Adrenal gland (tissue), 12 donors: ENCODE results near the gene PDS5A. TPM values are rescaled to one million over a fixed set of nuclear protein-coding genes. Genes with fewer than 3 reads are reported as not detected.
"Not testable (repeated sequence)": the region's sequence is repeated elsewhere in the genome, so short reads cannot be mapped to it uniquely, and the experiment has no call there.

Source experiments
- DNase-seq, 7 donors: peaks; one replicate each; pipeline ENCODE4 v3.0.0-alpha.2; 2019 to 2020
- H3K27ac ChIP-seq, 5 donors: fragments of 200-600 bp; sonication (generic) in 4 of 5; 1 replicate in 3 of 5; 2 replicates in 2 of 5; pipeline versions ENCODE4 v1.5.1 to v1.8.0; 2016 to 2020; ENCODE audit warnings: mild to moderate bottlenecking in 1 of 5
- H3K27me3 ChIP-seq: fragments of 200-600 bp; 2 replicates; pipeline ENCODE4 v1.8.0; 2021
- H3K36me3 ChIP-seq, 2 donors: fragments of 200-600 bp; replicated peaks in 1 of 2; 1 replicate in 1 of 2; 2 replicates in 1 of 2; pipeline versions ENCODE4 v1.5.1 to v1.8.0; 2018 to 2022
- H3K4me1 ChIP-seq, 2 donors: fragments of 200-600 bp; replicated peaks in 1 of 2; 1 replicate in 1 of 2; 2 replicates in 1 of 2; pipeline versions ENCODE4 v1.5.1 to v1.8.0; 2018 to 2021
- H3K4me3 ChIP-seq, 4 donors: fragments of 200-600 bp; sonication (generic) in 3 of 4; one replicate each; pipeline ENCODE4 v1.5.1; 2016 to 2018
- H3K9me3 ChIP-seq, 3 donors: fragments of 200-600 bp; sonication (generic) in 1 of 3; replicated peaks in 1 of 3; 1 replicate in 2 of 3; 2 replicates in 1 of 3; pipeline versions ENCODE4 v1.5.1 to v1.8.0; 2016 to 2021
- POLR2A ChIP-seq, 2 donors: fragments of 450-650 bp; IDR thresholded peaks; one replicate each; pipeline ENCODE4 v1.6.1; 2017; ENCODE audit warnings: antibody characterized with exemption in 2 of 2, mild to moderate bottlenecking in 2 of 2, moderate library complexity in 1 of 2
- WGBS, 4 donors: extraction: QIAGEN DNeasy Blood & Tissue Kit in 2 of 4; methylation state at CpG; one replicate each; pipeline versions ENCODE4 v1.1.5 to v1.1.7; 2013 to 2017; 5-methylcytosine and 5-hydroxymethylcytosine counted together
- intact Hi-C, 2 donors: fragments of 100-400 bp; cut with DNase I; formaldehyde crosslinking; loops; one replicate each; pipeline versions ENCODE4 v1.14.1 to v1.15.0; 2022 to 2023
- polyA plus RNA-seq, 3 donors: library from polyadenylated mRNA; stranded (reverse); fragments of 200-250 nt in 2 of 3; fragments of 350-450 nt in 1 of 3; fragmentation: Illumina TruSeq in 1 of 3; extraction: RNeasy Lipid Tissue Mini Kit (QIAGEN cat#74804) in 1 of 3; gene quantifications; one replicate each; pipeline ENCODE4 v1.2.3, GENCODE V29; 2013 to 2014
- total RNA-seq, 9 donors: library from RNA; depleted of rRNA in 4 of 9; stranded (reverse); fragments of >200 nt in 4 of 9; fragments of 120-200 nt in 1 of 9; fragmentation: NEBNext Ultra II Directional in 1 of 9; extraction: Animal tissue kit (Norgen Biotek cat#: 25700) in 1 of 9; gene quantifications; one replicate each; pipeline versions ENCODE4 v1.1.0 to v1.2.4, GENCODE V29; 2013 to 2023
- TF ChIP-seq, protein P1 (sequence below), 6 experiments: fragments of 450-650 bp in 4 of 6; fragments of 200-600 bp in 2 of 6; sonication (generic) in 1 of 6; IDR thresholded peaks; 1 replicate in 5 of 6; 2 replicates in 1 of 6; pipeline versions ENCODE4 v1.5.1 to v1.8.0; 2016 to 2021; ENCODE audit warnings: antibody characterized with exemption in 6 of 6, mild to moderate bottlenecking in 2 of 6, moderate library complexity in 1 of 6
- donor health status: healthy with polysubstance abuse.
- donor health status: Bipolar disorder and iron deficiency.
- donor health status: DM: yes; HTN: yes; CAD: no.
- donor health status: DM: no; HTN: no; CAD: no.
- donor health status: DM: no; HTN: no; CAD: no.
- donor health status: DM: yes; HTN: yes; CAD: no.

The PDS5A gene
- total and polyA plus RNA-seq, 12 donors: 16.2 to 63.2 (median 45.5) TPM

DNA sequence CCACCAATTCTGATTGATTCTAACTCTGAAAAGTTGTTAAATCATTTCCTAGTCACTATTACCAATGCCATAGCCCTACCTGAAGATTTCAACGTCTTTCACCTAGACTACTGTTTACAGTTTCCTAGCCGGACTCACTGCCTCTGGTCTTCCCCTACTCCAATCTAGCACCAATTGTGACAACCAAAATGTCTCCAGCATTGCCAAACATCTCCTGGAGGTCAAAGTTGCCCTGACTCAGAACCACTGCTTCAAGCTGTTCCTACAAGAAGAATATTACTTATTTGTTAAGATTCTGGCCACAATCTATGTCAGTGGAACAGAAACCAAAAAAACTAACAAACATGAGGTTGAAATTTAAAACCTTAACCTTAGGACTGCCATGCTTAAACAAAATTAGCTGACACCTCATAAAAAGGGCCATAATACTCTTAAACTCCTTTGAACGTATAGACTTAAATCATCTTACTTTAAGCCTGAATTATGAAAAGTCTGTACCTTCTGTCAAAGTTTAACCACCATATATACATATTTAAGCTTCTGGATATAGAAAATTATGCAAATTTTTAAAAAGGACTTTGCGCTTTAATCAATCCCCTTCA, 2.1 kb downstream of the PDS5A start:
- Histone ChIP-seq H3K9me3 (no peaks in the 10 kb centered on the region), H3K36me3 (peaks cover 0 to 21% of the 10 kb centered on the region in 2 donors), H3K4me1 (peaks cover 7 to 23% of the 10 kb centered on the region in 2 donors), H3K27ac (peak overlapping the region in 2 of 5 donors; percentile 95 to 99), H3K27me3 (no peaks in the 10 kb centered on the region), H3K4me3 (peak overlapping the region in 1 of 4 donors; percentile 96)
- intact Hi-C loops: loop anchor here (5.0 to 10.0 kb wide), 3 partner anchors 61 to 508 kb away; partner anchors contain the start of gene UBE2K (in 2 of the 2)
- TF ChIP-seq POLR2A (IDR thresholded peaks at IDR 0.05): no peak
- TF ChIP-seq, protein P1, sequence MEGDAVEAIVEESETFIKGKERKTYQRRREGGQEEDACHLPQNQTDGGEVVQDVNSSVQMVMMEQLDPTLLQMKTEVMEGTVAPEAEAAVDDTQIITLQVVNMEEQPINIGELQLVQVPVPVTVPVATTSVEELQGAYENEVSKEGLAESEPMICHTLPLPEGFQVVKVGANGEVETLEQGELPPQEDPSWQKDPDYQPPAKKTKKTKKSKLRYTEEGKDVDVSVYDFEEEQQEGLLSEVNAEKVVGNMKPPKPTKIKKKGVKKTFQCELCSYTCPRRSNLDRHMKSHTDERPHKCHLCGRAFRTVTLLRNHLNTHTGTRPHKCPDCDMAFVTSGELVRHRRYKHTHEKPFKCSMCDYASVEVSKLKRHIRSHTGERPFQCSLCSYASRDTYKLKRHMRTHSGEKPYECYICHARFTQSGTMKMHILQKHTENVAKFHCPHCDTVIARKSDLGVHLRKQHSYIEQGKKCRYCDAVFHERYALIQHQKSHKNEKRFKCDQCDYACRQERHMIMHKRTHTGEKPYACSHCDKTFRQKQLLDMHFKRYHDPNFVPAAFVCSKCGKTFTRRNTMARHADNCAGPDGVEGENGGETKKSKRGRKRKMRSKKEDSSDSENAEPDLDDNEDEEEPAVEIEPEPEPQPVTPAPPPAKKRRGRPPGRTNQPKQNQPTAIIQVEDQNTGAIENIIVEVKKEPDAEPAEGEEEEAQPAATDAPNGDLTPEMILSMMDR (IDR thresholded peaks at IDR 0.05): no peak
- DNase-seq: peak in 1 of 7 donors; percentile 7
- WGBS, 4 donors: 75 to 81% (median 80%) methylated on average over 4 of the region's 4 CpGs

DNA sequence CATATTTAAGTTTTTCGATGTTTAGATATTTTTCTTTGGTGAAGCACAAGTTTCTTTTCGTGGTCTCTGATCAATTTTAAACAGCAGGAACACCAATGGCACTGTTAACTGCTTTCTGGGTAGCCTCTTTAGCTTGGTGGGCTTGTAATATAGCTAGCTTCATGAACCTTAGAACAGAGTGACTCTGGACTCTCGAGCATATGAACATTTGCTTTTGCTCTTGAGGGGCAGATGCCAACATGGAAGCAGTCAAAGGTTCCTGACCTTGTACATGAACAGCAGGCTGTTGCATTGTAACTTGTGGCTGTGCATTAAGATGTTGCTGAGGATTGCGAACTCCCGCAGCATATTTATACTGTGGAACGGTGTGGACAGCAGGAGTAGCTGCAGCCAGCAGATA, 4.7 kb downstream of the PDS5A start:
- H3K27me3 ChIP-seq, H3K9me3 ChIP-seq, DNase-seq, H3K4me3 ChIP-seq, H3K27ac ChIP-seq: not testable (repeated sequence)
- H3K4me1 ChIP-seq: peaks cover 7 to 30% of the 10 kb centered on the region in 2 donors
- intact Hi-C loops: loop anchor here in 1 of 2 donors (10.0 kb wide), 1 partner anchor 58 kb away; no protein-coding TSS in a partner anchor
- WGBS, 4 donors: 75 to 82% (median 77%) methylated on average over 6 of the region's 6 CpGs
- H3K36me3 ChIP-seq: peaks cover 0 to 21% of the 10 kb centered on the region in 2 donors

DNA sequence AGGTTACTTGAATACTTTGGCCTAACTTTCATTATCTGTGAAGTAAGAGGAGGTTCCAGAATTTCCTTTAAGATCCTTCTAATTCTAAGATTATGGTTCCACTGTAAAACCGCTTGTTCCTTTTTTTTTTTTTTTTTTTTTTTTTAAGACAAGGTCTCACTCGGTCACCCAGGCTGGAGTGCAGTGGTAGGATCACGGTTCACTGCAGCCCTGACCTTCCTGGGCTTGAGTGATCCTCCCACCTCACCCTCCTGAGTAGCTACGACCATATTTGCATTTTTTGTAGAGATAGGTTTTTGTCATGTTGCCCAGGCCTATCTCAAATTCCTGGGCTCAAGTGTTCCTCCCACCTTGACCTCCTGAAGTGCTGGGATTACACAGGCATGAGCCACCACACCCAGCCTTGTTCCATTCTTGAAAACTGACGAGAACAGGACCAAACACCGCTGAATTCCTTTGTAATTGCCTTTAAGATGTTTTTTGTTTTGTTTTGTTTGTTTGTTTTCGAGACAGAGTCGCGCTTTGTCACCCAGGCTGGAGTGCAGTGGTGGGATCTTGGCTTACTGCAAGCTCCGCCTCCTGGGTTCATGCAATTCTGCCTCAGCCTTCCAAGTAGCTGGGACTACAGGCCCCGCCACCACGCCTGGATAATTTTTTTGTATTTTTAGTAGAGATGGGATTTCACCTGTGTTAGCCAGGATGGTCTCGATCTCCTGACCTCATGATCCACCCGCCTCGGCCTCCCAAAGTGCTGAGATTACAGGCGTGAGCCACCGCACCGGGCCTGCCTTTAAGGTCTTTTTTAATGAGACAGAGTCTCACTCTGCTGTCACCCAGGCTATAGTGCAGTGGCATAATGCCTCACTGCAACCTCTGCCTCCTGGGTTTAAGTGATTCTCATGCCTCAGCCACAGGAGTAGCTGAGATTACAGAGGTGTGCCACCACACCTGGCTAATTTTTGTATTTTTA, 6.8 kb downstream of the PDS5A start:
- Histone ChIP-seq H3K36me3 (peaks cover 0 to 21% of the 10 kb centered on the region in 2 donors), H3K9me3 (no peaks in the 10 kb centered on the region), H3K4me1 (peaks cover 4 to 29% of the 10 kb centered on the region in 2 donors), H3K27me3 (no peaks in the 10 kb centered on the region), H3K27ac (peak overlapping the region in 3 of 5 donors; percentile 23 to 57 (median 36)), H3K4me3 (no peak overlapping the region)
- 64 to 76% (median 73%) methylated on average over 11 to 18 of the region's 18 CpGs for WGBS, 4 donors
- intact Hi-C loops: loop anchor here in 1 of 2 donors (10.0 kb wide), 1 partner anchor 56 kb away; no protein-coding TSS in a partner anchor
- no peak for TF ChIP-seq POLR2A (IDR thresholded peaks at IDR 0.05)
- TF ChIP-seq, protein P1 (IDR thresholded peaks at IDR 0.05): no peak
- peak in 5 of 7 donors; percentile 21 to 61 (median 45) for DNase-seq

DNA sequence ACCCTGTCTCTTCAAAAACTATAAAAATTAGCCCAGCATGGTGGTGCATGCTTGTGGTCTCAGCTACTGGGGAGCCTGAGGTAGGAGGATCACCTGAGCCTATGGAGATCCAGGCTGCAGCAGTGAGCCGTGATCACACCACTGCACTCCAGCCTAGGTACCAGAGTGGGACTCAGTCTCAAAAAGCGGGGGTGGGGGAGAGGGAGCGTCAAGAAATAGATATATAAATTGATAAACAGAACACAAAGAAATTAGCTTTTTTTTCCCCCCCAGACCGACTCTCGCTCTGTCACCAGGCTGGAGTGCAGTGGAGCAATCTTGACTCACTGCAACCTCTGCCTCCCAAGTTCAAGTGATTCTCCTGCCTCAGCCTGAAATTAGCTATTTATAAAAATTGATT, 14.1 kb downstream of the PDS5A start:
- Histone ChIP-seq H3K9me3 (no peaks in the 10 kb centered on the region), H3K36me3 (peaks cover 0 to 3% of the 10 kb centered on the region in 2 donors), H3K4me3 (no peak overlapping the region), H3K27ac (no peak overlapping the region), H3K27me3 (no peaks in the 10 kb centered on the region), H3K4me1 (peaks cover 5 to 8% of the 10 kb centered on the region in 2 donors)
- intact Hi-C loops: no loop called here
- TF ChIP-seq POLR2A (IDR thresholded peaks at IDR 0.05): no peak
- TF ChIP-seq, protein P1 (IDR thresholded peaks at IDR 0.05): no peak
- no peak for DNase-seq
- WGBS, 4 donors: 93 to 97% (median 94%) methylated on average over 5 of the region's 5 CpGs
